Mucosa of descending colon (tissue), 3 donors: ENCODE results near the gene DOCK4. TPM values are rescaled to one million over a fixed set of nuclear protein-coding genes. Genes with fewer than 3 reads are reported as not detected.

ENCODE experiments used
- ATAC-seq: fragments of 200-7000 bp; cut with Tn5 transposase; one replicate; pipeline ENCODE4 v1.9.1; 2020; ENCODE audit warnings: mild to moderate bottlenecking, moderate library complexity
- DNase-seq, 3 donors: peaks; one replicate each; pipeline ENCODE4 v3.0.0-alpha.2; 2020
- H3K36me3 ChIP-seq: fragments of 200-600 bp; one replicate; pipeline ENCODE4 v1.8.0; 2021; ENCODE audit warnings: low read depth, mild to moderate bottlenecking
- H3K4me1 ChIP-seq: fragments of 200-600 bp; one replicate; pipeline ENCODE4 v1.8.0; 2021; ENCODE audit warnings: low read depth, mild to moderate bottlenecking
- H3K4me3 ChIP-seq: fragments of 200-600 bp; one replicate; pipeline ENCODE4 v1.8.0; 2021; ENCODE audit warnings: mild to moderate bottlenecking
- H3K9me3 ChIP-seq: fragments of 200-600 bp; one replicate; pipeline ENCODE4 v1.8.0; 2021; ENCODE audit warnings: mild to moderate bottlenecking
- CTCF ChIP-seq: fragments of 200-600 bp; IDR thresholded peaks from one replicate; pipeline ENCODE4 v1.8.0; 2022; ENCODE audit warnings: antibody characterized with exemption, mild to moderate bottlenecking
- intact Hi-C, 2 donors: fragments of 100-400 bp; cut with DNase I in 1 of 2; cut with micrococcal nuclease in 1 of 2; formaldehyde crosslinking; loops; one replicate each; pipeline versions ENCODE4 v1.11.0 to v1.11.1; 2022; cut with DNase I, micrococcal nuclease
- total RNA-seq, 3 donors: library from RNA; stranded (reverse); fragmentation: NEBNext Ultra II Directional in 2 of 3; extraction: Animal tissue kit (Norgen Biotek cat#: 25700) in 2 of 3; gene quantifications; one replicate each; pipeline versions ENCODE4 v1.2.1 to v1.2.4, GENCODE V29; 2021 to 2023
- donor health status: DM: no; HTN: no; CAD: no; lungs with moderate emphysema.
- donor health status: DM: no; HTN: no; CAD: no.
- donor health status: DM: no; HTN: yes; CAD: no.

DOCK4 gene
- total RNA-seq, 3 donors from 2014 or later: 9.2 to 18.4 (median 12.7) TPM

- TF ChIP-seq CTCF: peak; percentile 46
- DNase-seq: peak in 1 of 3 donors; percentile 81
- peak; percentile 94 for ATAC-seq
- intact Hi-C loops: no loop called here
- Histone ChIP-seq H3K4me3 (no peak overlapping the region), H3K4me1 (no peaks in the 10 kb centered on the region), H3K9me3 (no peaks in the 10 kb centered on the region), H3K36me3 (no peaks in the 10 kb centered on the region)
Measured at GRCh38 chr7:111735661-111736551, 470.3 kb downstream of the DOCK4 start.

GRCh38 chr7:111734954-111735660, 471.1 kb downstream of the DOCK4 start:
- intact Hi-C loops: no loop called here
- Histone ChIP-seq H3K4me3 (no peak overlapping the region), H3K9me3 (no peaks in the 10 kb centered on the region), H3K4me1 (no peaks in the 10 kb centered on the region), H3K36me3 (no peaks in the 10 kb centered on the region)
- no peak for TF ChIP-seq CTCF
- ATAC-seq: no peak
- no peak for DNase-seq

DNA sequence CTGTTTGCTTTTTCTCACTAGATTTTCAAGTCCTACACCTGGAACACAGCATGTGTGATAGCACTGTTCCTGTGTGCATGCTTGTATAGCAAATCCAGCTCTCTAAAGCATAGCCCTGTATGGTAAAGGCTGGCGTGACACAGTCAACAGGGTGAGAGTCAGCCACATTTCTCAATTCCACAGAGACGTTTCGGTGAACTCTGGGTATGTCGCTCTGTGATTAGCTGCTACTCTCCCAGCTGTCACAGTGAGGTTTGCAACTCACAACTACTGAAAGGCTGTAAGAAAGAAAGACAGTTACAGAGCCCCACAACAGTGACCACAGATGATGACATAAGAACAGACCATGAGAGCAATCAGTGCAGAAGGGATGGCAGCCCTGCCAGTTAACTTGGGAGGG, 473.3 kb downstream of the DOCK4 start:
- TF ChIP-seq CTCF: no peak
- DNase-seq (no peak), ATAC-seq (no peak)
- Histone ChIP-seq H3K9me3 (no peaks in the 10 kb centered on the region), H3K4me3 (no peak overlapping the region), H3K4me1 (no peaks in the 10 kb centered on the region), H3K36me3 (no peaks in the 10 kb centered on the region)
- intact Hi-C loops: no loop called here

DNA sequence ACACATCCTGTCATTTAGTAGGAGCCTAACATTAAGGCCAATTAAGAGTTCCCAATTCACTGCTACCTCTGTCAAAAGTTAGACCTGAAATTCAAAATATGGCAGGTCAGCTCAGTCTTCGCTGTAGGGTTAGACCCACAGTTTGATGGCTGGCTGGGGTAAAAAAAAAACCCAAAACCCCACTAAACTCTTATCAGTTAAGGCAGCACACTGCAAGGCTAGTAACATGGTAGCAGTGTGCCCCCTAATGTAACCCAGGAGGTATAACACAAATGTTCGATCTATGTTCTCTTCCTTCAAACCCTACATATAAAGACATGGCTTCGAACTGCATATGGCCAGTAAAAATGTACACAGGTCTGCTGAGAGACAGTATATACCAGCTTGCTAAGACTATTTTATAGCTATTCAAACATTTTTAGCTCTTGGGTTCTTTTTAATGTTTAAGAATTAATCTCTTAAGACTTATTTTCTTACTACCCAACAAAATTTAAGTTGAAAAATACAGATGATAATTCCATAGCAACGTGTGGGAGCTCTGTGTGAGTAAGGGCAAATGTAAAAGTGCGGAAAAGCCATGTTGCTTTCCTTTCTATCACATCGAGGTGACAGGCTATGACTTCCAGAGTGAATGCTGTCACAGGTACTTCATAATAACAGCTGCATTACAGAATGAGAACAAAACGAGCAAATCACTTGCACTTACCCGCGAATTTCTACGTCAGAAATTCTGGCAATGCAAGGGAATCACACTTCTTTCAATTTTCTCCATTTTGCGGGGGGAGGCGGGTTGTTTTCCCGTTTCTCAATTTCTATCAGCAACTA, 475.5 kb downstream of the DOCK4 start:
- ATAC-seq: no peak
- H3K4me3 ChIP-seq: no peak overlapping the region
- no peaks in the 10 kb centered on the region for H3K4me1 ChIP-seq
- intact Hi-C loops: no loop called here
- no peak for DNase-seq
- TF ChIP-seq CTCF: no peak
- H3K9me3 ChIP-seq: no peaks in the 10 kb centered on the region
- H3K36me3 ChIP-seq: no peaks in the 10 kb centered on the region

DNA sequence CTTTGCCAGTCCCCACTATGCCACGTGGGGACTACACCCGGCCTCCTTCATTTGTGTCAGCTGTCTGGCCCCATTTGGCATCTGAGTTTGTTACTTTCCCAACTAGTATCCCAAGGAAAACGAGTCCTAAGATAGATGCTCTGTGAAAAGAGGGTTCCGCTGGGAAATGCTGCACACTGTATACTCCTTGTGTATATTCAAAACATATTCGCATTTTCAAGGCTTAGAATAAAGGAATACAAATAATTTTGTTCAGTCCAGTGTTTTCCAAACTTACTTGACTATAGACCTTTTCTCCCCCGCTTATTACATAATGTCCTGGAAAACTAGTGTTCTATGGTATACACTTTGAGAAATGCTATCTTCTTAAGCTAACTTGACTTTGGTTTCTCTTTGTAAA, 476.1 kb downstream of the DOCK4 start:
- H3K36me3 ChIP-seq: no peaks in the 10 kb centered on the region
- no peak overlapping the region for H3K4me3 ChIP-seq
- no peaks in the 10 kb centered on the region for H3K9me3 ChIP-seq
- intact Hi-C loops: no loop called here
- no peaks in the 10 kb centered on the region for H3K4me1 ChIP-seq
- TF ChIP-seq CTCF: no peak
- ATAC-seq: no peak
- no peak for DNase-seq
